Type B pancreatic cell (in vitro differentiated cells): ENCODE results near the gene SMOC2. TPM values are rescaled to one million over a fixed set of nuclear protein-coding genes. Genes with fewer than 3 reads are reported as not detected.

Experiments used
- DNase-seq: peaks from one replicate; pipeline ENCODE4 v3.0.0; 2021; ENCODE audit warnings: mixed read lengths; ENCODE audit not compliant: unreplicated experiment; ENCODE audit errors: extremely low spot score
- H3K27ac Mint-ChIP-seq: 2 replicates; pipeline ENCODE4 v1.8.0; 2021; ENCODE audit warnings: mild to moderate bottlenecking, mixed read lengths
- H3K27me3 Mint-ChIP-seq: 2 replicates; pipeline ENCODE4 v1.8.0; 2021; ENCODE audit warnings: mixed read lengths
- H3K36me3 Mint-ChIP-seq: 2 replicates; pipeline ENCODE4 v1.8.0; 2021; ENCODE audit warnings: mixed read lengths
- H3K4me1 Mint-ChIP-seq: one replicate; pipeline ENCODE4 v1.8.0; 2021; ENCODE audit warnings: mixed read lengths; ENCODE audit not compliant: unreplicated experiment
- H3K4me3 Mint-ChIP-seq: 2 replicates; pipeline ENCODE4 v1.8.0; 2021; ENCODE audit warnings: mild to moderate bottlenecking, mixed read lengths
- H3K9me3 Mint-ChIP-seq: 2 replicates; pipeline ENCODE4 v1.8.0; 2021; ENCODE audit warnings: mixed read lengths
- total RNA-seq: library from RNA; stranded (reverse); gene quantifications from 2 replicates; pipeline ENCODE4 v1.2.1, GENCODE V29; 2021; ENCODE audit warnings: low replicate concordance
- TF ChIP-seq, protein P1 (sequence below): fragments of 200-600 bp; sonication (generic); conservative IDR thresholded peaks from 2 replicates; pipeline ENCODE4 v1.5.0; 2021; ENCODE audit warnings: antibody characterized with exemption, mild to moderate bottlenecking

Gene SMOC2
- total RNA-seq, 1 donor from 2014 or later = 18.9 TPM

GRCh38 chr6:168627506-168628175 lies 186.7 kb downstream of the SMOC2 start:
- Mint-ChIP-seq H3K27me3 (peaks cover 4% of the 10 kb centered on the region), H3K4me1 (peaks cover 50% of the 10 kb centered on the region), H3K27ac (no peak overlapping the region), H3K4me3 (no peak overlapping the region), H3K9me3 (no peaks in the 10 kb centered on the region), H3K36me3 (no peaks in the 10 kb centered on the region)
- no peak for DNase-seq
- TF ChIP-seq, protein P1, sequence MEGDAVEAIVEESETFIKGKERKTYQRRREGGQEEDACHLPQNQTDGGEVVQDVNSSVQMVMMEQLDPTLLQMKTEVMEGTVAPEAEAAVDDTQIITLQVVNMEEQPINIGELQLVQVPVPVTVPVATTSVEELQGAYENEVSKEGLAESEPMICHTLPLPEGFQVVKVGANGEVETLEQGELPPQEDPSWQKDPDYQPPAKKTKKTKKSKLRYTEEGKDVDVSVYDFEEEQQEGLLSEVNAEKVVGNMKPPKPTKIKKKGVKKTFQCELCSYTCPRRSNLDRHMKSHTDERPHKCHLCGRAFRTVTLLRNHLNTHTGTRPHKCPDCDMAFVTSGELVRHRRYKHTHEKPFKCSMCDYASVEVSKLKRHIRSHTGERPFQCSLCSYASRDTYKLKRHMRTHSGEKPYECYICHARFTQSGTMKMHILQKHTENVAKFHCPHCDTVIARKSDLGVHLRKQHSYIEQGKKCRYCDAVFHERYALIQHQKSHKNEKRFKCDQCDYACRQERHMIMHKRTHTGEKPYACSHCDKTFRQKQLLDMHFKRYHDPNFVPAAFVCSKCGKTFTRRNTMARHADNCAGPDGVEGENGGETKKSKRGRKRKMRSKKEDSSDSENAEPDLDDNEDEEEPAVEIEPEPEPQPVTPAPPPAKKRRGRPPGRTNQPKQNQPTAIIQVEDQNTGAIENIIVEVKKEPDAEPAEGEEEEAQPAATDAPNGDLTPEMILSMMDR = no peak

- TF ChIP-seq, protein P1 = no peak
- Mint-ChIP-seq H3K27ac (no peak overlapping the region), H3K9me3 (no peaks in the 10 kb centered on the region), H3K4me3 (no peak overlapping the region), H3K36me3 (peaks cover 2% of the 10 kb centered on the region), H3K4me1 (peaks cover 50% of the 10 kb centered on the region), H3K27me3 (peaks cover 4% of the 10 kb centered on the region)
- no peak for DNase-seq
Observed at GRCh38 chr6:168628176-168628553, 187.2 kb downstream of the SMOC2 start.

GRCh38 chr6:168628732-168629245 lies 187.8 kb downstream of the SMOC2 start:
- Mint-ChIP-seq H3K9me3 (no peaks in the 10 kb centered on the region), H3K27ac (no peak overlapping the region), H3K36me3 (peaks cover 6% of the 10 kb centered on the region), H3K4me3 (no peak overlapping the region), H3K27me3 (peaks cover 4% of the 10 kb centered on the region), H3K4me1 (peaks cover 50% of the 10 kb centered on the region)
- TF ChIP-seq, protein P1 = no peak
- DNase-seq = no peak

GRCh38 chr6:168631564-168631963 lies 190.6 kb downstream of the SMOC2 start:
- H3K27me3 Mint-ChIP-seq = no peaks in the 10 kb centered on the region
- peak overlapping the region; percentile 7 for H3K27ac Mint-ChIP-seq
- no peaks in the 10 kb centered on the region for H3K9me3 Mint-ChIP-seq
- TF ChIP-seq, protein P1 = no peak
- DNase-seq = no peak
- H3K4me1 Mint-ChIP-seq = peaks cover 44% of the 10 kb centered on the region
- H3K36me3 Mint-ChIP-seq = peaks cover 6% of the 10 kb centered on the region
- no peak overlapping the region for H3K4me3 Mint-ChIP-seq

- TF ChIP-seq, protein P1 = no peak
- H3K9me3 Mint-ChIP-seq = no peaks in the 10 kb centered on the region
- H3K36me3 Mint-ChIP-seq = peaks cover 6% of the 10 kb centered on the region
- no peak overlapping the region for H3K27ac Mint-ChIP-seq
- H3K4me3 Mint-ChIP-seq = no peak overlapping the region
- peaks cover 39% of the 10 kb centered on the region for H3K4me1 Mint-ChIP-seq
- no peaks in the 10 kb centered on the region for H3K27me3 Mint-ChIP-seq
- DNase-seq = no peak
Observed at GRCh38 chr6:168632694-168633093, 191.7 kb downstream of the SMOC2 start.
